Gastrocnemius medialis (tissue), 4 donors: ENCODE measurements around the gene PRR33.

Source experiments
- CTCF ChIP-seq, 5 experiments: fragments of 450-650 bp in 3 of 5; fragments of 200-600 bp in 2 of 5; sonication (generic) in 2 of 5; IDR thresholded peaks in 4 of 5; conservative IDR thresholded peaks in 1 of 5; 1 replicate in 4 of 5; 2 replicates in 1 of 5; pipeline ENCODE4 v1.5.1; 2016 to 2019; ENCODE audit warnings: antibody characterized with exemption in 5 of 5, mild to moderate bottlenecking in 3 of 5, moderate library complexity in 3 of 5
- POLR2A ChIP-seq, 2 donors: fragments of 450-650 bp; IDR thresholded peaks; one replicate each; pipeline ENCODE4 v1.6.1; 2017; ENCODE audit warnings: antibody characterized with exemption in 2 of 2, mild to moderate bottlenecking in 2 of 2, moderate library complexity in 2 of 2

- TF ChIP-seq CTCF (IDR thresholded peaks at IDR 0.05 in 4 of 5, conservative IDR thresholded peaks at IDR 0.05 in 1 of 5) (no peak), POLR2A (IDR thresholded peaks at IDR 0.05) (peak in 1 of 2 donors; percentile 15)
Observed at GRCh38 chr11:1908618-1909017, 16.9 kb upstream of the PRR33 start.
